Measurements from ENCODE around the gene C10orf105.

Gene C10orf105

GRCh38 chr10:71735709-71736569, 16.4 kb upstream of the C10orf105 start:
- peak; percentile 56 for DNase-seq

- no peak for DNase-seq
Observed at GRCh38 chr10:71734797-71735196, 15.2 kb upstream of the C10orf105 start.

GRCh38 chr10:71731791-71732190, 12.2 kb upstream of the C10orf105 start:
- no peak for DNase-seq

DNA sequence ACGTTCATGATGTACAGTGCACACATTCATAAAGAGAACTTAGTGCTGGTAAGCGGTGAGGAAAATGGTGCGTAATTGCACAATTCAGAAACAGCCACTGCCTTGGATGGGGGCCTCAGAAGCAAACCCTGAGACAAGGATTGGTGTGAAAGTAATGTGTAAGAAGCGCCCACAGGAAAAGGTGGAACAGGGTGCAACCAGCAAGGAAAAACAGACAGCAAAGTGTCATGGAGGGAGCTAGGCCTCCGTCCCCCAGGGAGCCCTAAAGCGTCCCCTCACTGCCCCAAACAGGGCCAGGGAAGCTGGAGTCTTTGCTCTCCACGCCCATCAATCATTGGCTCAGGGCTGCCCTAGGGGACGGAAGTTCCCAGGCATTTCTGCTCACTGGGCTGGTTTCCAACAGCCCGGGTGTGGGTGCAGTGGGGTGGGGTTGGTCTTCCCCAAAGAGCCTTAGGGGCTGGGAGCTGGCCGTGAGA, 9.6 kb upstream of the C10orf105 start:
- no peak for DNase-seq

- peak; percentile 71 for DNase-seq
Observed at GRCh38 chr10:71727738-71728737, 8.5 kb upstream of the C10orf105 start.

- DNase-seq: peak; percentile 71
Observed at GRCh38 chr10:71727105-71727737, 7.6 kb upstream of the C10orf105 start.

DNA sequence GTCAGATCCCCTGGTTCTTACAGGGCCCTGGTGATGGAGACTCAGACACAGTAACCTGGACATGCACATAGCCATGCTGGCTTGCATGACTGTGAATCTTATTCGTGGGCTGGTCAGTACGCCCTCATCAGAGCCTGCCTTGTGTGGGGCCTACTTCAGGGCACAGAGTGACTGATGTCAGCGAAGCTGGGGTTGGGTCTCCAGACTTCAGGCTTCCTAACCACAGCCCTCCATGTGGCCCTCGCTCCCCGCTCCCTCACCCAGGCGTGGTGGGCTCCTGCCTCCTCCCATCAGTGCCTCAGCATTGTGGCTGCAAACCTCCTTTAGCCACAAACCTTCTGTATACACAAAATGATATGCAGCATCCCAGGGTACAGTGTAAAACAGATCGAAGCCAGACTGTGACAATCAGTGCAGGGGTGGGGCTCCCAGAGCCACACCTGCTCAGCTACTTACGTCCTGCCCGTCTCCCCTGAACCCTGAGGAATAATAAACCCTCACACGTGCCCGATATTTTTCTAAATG, 7.1 kb upstream of the C10orf105 start:
- peak; percentile 61 for DNase-seq

- peak; percentile 87 for DNase-seq
Observed at GRCh38 chr10:71725998-71726579, 6.5 kb upstream of the C10orf105 start.

DNA sequence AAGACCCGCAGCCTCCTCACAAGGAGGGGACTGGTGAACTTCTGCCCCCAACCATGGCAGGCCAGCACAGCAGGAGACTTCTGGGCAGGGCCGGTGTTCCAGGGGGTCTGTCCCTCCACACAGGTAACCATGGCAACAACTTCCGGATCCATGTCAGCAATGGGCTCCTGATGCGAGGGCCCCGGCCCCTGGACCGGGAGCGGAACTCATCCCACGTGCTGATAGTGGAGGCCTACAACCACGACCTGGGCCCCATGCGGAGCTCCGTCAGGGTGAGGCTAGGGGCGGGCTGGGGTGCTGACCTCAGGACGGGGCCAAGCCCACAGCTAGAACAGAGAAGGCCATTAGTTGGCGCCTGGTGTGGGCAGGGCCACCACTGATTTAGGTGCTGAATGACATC, 5.7 kb upstream of the C10orf105 start:
- DNase-seq: no peak

DNA sequence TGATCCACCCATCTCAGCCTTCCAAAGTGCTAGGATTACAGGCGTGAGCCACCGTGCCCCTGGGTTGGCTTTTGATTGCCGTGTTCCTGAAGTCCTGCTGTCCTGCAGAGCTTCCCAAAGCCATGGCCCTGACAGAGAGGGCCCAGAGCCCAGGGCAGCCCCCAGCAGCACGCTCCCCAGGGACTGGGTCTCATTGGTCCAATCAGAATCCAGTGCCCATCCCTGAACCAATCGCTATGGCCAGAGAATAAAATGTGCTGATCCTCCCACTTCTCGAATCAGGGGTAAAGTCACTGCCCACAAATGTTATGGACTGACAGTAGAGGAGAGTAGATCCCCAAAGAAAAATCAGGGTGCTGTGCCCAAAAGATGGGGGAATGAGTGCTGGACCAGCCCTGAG, 5.0 kb upstream of the C10orf105 start:
- DNase-seq: no peak

- no peak for DNase-seq
Observed at GRCh38 chr10:71723311-71723710, 3.7 kb upstream of the C10orf105 start.

DNA sequence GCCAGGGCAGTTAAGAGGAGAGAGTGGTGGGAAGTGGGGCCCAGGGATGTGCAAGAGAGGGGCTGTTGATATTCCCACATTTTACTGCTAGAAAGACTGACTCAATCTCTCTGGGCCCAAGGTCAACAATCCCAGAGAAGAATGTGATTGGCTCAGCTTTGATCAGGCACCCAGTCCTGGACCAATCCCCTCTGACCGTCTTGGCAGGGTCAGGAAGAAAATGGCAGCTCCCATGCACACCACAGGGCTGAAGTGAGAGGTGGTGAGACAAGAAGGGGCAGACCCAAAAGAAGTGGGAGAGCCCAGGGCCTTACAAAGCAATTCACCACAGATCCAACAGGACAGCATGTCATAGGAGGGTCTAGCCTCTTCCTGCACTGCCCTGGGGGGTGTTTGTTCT, 3.3 kb upstream of the C10orf105 start:
- DNase-seq: no peak

GRCh38 chr10:71721313-71721712, 1.7 kb upstream of the C10orf105 start:
- DNase-seq: no peak

GRCh38 chr10:71720288-71720687, 710 bp upstream of the C10orf105 start:
- DNase-seq: no peak

DNA sequence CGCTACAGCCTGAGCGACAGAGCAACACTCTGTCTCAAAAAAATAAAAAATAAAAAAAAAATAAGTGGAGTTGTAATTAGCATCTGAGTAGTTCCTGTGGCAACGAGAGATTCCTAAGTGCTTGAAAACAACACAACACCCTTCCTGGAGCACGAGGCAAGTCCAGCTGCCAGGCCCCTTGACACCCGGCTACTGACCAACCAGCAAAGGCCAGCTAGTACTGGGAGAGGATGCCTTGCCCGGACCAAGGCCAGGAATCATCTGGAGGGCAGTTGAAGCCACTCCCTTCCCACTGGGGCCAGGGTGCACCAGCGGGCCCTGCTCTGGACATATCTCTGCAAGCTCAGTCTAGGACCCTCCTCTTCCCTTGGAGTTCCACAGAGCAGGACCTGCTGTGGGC, 536 bp downstream of the C10orf105 start:
- DNase-seq: no peak

DNA sequence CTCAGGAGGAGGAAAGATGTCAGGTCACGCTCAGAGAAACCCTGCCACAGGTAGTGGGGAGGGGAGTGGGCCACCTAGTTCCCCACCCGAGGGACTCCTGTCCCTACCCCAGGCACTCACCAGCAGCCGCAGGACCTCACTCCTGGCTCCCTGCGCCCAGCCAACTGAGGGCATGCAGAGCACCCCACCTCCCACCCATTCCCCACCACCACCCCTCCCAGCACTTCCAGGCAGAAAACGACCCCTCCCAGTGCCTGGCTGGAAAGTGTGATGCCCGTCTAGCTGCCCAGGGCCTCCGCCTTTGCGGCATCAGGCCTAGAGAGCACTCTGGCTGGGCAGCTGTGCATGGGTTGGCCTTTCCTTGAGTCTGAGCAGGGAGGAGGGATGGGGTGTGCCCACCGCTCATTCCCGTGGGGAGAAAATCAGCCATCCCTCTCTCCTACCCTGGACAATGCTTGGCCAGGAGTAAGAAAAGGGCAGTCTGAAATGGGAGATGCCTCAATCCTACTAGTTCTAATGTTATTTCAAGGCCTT, 1.3 kb downstream of the C10orf105 start:
- no peak for DNase-seq

DNA sequence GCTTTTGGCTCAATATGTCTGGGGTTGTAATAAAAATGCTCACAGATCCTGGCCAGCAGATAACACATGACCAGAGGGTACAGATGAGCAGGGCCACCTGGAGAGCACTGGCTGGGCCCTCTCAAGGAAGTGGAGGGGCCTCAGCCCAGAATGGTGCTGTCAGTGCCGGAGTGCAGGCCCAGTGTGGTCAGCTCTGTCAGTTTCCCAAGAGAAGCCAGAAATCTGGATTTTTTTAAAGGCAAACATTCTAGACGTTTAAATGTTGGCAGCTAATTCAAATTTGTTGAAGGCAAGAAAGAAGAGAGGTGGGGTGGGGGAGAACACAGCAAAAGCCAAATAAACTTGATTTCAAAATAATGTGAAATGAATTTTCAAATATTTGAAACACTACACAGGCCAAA, 2.0 kb downstream of the C10orf105 start:
- DNase-seq: no peak

DNA sequence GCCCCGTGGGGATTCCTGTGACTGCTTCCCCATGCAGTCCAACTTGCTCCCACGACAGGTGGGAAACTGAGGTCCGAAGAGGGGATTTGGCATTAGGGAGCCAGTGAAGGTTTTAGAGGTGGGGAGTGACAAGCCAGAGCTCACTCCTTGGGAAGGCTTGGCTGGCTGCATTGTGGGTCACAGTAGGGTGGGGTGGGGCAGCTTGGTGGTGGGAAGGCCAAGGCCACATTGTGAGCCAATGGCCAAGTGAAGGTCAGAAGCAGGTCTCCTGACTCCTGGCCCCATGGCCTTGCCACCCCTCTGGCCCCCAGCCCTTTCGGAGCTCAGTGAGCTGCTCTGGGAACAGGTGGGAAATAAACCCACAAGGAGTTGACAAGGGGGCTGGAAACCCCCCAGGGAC, 2.5 kb downstream of the C10orf105 start:
- DNase-seq: no peak

DNA sequence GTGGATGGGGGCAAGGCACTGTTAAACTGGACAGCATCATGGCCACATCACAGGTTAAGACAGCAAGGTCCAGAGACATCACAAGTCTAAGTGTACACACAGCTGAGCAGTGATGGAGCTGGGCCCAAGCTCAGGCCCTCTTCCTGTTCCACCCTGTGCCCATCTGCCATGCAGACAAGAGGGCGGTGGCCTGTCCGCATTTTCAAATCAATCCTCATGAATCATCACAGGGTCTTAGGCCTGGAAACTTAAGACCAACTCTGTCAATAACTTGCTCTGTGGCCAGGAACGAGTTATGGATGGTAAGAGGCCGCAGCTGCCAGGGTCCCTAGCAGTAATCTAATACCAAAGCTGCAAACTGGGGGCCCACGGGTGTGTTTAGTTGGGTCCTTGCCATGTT, 3.2 kb downstream of the C10orf105 start:
- no peak for DNase-seq

DNA sequence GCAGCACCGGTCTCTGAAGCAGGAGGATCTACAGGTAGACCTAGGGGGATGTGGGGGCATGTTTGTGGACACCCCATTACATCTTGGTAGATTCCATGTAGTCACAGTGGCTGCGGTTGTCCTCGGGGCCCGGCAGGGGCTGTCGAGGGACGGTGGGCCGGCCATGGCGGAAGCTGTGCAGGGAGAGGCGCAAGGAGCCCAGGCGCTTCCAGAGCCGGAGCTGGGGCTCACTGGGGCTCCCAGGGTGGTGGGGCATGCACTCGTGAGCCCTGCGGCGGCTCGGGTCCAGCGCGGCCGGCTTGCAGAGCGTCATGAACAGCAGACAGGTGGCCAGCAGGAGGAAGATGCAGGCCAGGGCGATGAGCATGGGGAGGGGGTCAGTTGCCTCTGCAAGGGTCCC, 3.7 kb downstream of the C10orf105 start:
- DNase-seq: no peak

- DNase-seq: no peak
Observed at GRCh38 chr10:71715026-71715425, 4.6 kb downstream of the C10orf105 start.

DNA sequence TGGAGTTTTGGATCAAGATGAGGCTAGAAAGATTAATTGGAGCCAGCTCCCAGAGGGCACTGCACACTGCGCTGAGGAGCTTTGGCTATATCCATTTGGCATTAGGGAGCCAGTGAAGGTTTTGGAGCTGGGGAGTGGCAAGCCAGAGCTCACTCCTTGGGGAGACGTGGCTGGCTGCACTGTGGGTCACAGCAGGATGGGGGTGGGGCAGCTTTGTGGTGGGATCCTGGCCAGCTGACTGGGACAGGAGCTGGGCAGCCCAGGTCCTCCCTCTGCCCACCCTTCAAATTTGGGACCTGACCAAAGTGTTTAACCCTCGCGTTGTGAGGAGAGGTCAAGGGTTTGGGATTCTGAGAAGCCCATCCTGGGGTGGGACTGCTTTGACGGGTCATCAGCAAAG, 5.0 kb downstream of the C10orf105 start:
- DNase-seq: no peak

Data from stimulated activated CD4-positive, alpha-beta T cell treated with anti-CD3 and anti-CD28 coated beads, Interleukin-1b, Interleukin-23, amount 100 ng/mL, for 48 hours (primary cell).